ENCODE results near the gene AIFM3. TPM values are rescaled to one million over a fixed set of nuclear protein-coding genes. Genes with fewer than 3 reads are reported as not detected.

AIFM3 gene
- total RNA-seq, 2 donors from 2014 or later, result 1.5 to 2.4 TPM

- intact Hi-C loops (cut with DNase I), result no loop called here
- peak; percentile 88 for DNase-seq
Observed at GRCh38 chr22:20981787-20982562, 14.9 kb downstream of the AIFM3 start, which contains the start of gene LZTR1. Gene LZTR1, plus strand, starts transcription at chr22:20982297. Its CDS starts 75 bp downstream, at chr22:20982372.

GRCh38 chr22:20982563-20982882 lies 15.5 kb downstream of the AIFM3 start:
- DNase-seq (no peak), ATAC-seq (peak; percentile 8 to 24)
- intact Hi-C loops (cut with DNase I), result no loop called here

More at GRCh38 chr22:20981787-20982562, 14.9 kb downstream of the AIFM3 start, which contains the start of gene LZTR1:
- peak; percentile 93 to 94 for ATAC-seq

GRCh38 chr22:20983081-20983771 lies 16.2 kb downstream of the AIFM3 start:
- ATAC-seq, result no peak
- intact Hi-C loops (cut with DNase I), result no loop called here
- DNase-seq, result no peak

GRCh38 chr22:20985720-20986119 lies 18.7 kb downstream of the AIFM3 start:
- ATAC-seq, result no peak
- intact Hi-C loops (cut with DNase I), result no loop called here
- DNase-seq, result no peak

GRCh38 chr22:20986365-20986764 lies 19.3 kb downstream of the AIFM3 start:
- DNase-seq (no peak), ATAC-seq (no peak)
- intact Hi-C loops (cut with DNase I), result no loop called here

GRCh38 chr22:20987375-20987774 lies 20.3 kb downstream of the AIFM3 start:
- ATAC-seq (no peak), DNase-seq (no peak)
- intact Hi-C loops (cut with DNase I), result no loop called here

- DNase-seq (no peak), ATAC-seq (no peak)
- intact Hi-C loops (cut with DNase I), result no loop called here
Observed at GRCh38 chr22:20988573-20989322, 21.7 kb downstream of the AIFM3 start.

- DNase-seq, result no peak
- intact Hi-C loops (cut with DNase I), result no loop called here
- ATAC-seq, result no peak
Observed at GRCh38 chr22:20989323-20990138, 22.5 kb downstream of the AIFM3 start.

- intact Hi-C loops (cut with DNase I), result no loop called here
- no peak for ATAC-seq
Observed at GRCh38 chr22:20990184-20991180, 23.4 kb downstream of the AIFM3 start.

GRCh38 chr22:20991252-20992055 lies 24.4 kb downstream of the AIFM3 start:
- DNase-seq (no peak), ATAC-seq (no peak)
- intact Hi-C loops (cut with DNase I), result no loop called here

More at GRCh38 chr22:20990184-20991180, 23.4 kb downstream of the AIFM3 start:
- DNase-seq, result no peak

GRCh38 chr22:20992056-20992442 lies 25.0 kb downstream of the AIFM3 start:
- no peak for ATAC-seq
- DNase-seq, result no peak
- intact Hi-C loops (cut with DNase I), result no loop called here

- no peak for DNase-seq
- ATAC-seq, result no peak
- intact Hi-C loops (cut with DNase I), result no loop called here
Observed at GRCh38 chr22:20992456-20993303, 25.6 kb downstream of the AIFM3 start.

- ATAC-seq, result peak in 1 of 2 donors; percentile 2
- no peak for DNase-seq
- intact Hi-C loops (cut with DNase I), result no loop called here
Observed at GRCh38 chr22:20993304-20994127, 26.5 kb downstream of the AIFM3 start.

- ATAC-seq, result peak in 1 of 2 donors; percentile 2
- no peak for DNase-seq
- intact Hi-C loops (cut with DNase I), result no loop called here
Observed at GRCh38 chr22:20994128-20994901, 27.3 kb downstream of the AIFM3 start.

GRCh38 chr22:20994902-20995241 lies 27.8 kb downstream of the AIFM3 start:
- ATAC-seq (no peak), DNase-seq (no peak)
- intact Hi-C loops (cut with DNase I), result no loop called here

Data from left cardiac atrium (tissue), 4 donors.